ENCODE data around the gene FRMPD2.

DNA sequence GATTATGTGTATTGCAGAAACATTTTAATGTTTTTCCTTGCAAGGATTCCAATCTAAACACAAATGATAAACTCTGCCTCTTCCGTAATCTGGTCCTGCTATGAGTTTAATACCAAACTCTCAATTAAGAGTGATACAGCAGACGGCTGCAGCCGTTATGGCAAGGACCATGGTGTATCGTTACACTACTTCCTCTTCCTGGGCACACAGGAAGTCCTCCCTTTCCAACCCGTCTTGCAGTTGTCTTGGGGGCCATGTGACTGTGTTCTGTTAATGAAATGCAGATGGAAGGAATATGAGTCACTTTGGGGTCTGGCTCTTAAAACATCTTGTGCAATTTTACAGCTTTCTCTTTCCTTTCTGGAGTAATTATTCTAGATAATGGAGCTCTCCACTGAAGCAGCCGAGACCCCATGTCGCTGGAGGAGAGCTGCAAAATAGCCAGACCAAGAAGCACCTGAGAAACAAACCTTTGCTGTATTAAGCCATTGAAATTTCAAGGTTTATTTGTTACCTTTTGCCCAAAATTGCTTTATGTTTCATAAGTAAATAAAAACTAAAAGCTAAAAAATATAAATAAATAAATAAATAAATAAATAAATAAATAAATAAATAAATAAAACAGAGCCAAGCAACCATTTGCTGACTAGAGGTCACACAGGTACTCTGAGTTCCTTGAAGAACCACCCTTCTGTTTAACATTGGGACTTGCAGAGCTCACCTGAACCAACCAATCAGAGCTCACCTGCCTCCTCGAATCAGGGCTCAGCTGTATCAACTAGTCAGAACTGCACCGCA, 74.7 kb downstream of the FRMPD2 start:
- TF ChIP-seq POLR2A (IDR thresholded peaks at IDR 0.05; ENCODE audit: low read length) (no peak), CBX8 (IDR thresholded peaks at IDR 0.05) (no peak), PBX3 (IDR thresholded peaks at IDR 0.05) (no peak), CTCF (IDR thresholded peaks at IDR 0.05) (no peak), MAFK (IDR thresholded peaks at IDR 0.05; ENCODE audit: partially characterized antibody) (no peak), ZSCAN20 (CRISPR knock-in tag; IDR thresholded peaks at IDR 0.05) (no peak), REST (IDR thresholded peaks at IDR 0.05) (no peak), CHD2 (IDR thresholded peaks at IDR 0.05; ENCODE audit: low read length, partially characterized antibody) (no peak)

Data from A549 (cell line).